Testis (tissue), 3 donors: ENCODE measurements around the gene TNFRSF21. TPM values are rescaled to one million over a fixed set of nuclear protein-coding genes. Genes with fewer than 3 reads are reported as not detected.

Experiments used
- DNase-seq: peaks from one replicate; pipeline ENCODE4 v3.0.0-alpha.2; 2019
- H3K27ac ChIP-seq, 2 donors: fragments of 200-600 bp; sonication (generic); one replicate each; pipeline ENCODE4 v1.5.1; 2019
- H3K27me3 ChIP-seq: fragments of 200-600 bp; sonication (generic); one replicate; pipeline ENCODE4 v1.5.1; 2019
- H3K36me3 ChIP-seq: fragments of 200-600 bp; sonication (generic); one replicate; pipeline ENCODE4 v1.5.1; 2017; ENCODE audit warnings: low read depth; ENCODE audit errors: missing control alignments
- H3K4me1 ChIP-seq: fragments of 200-600 bp; sonication (generic); one replicate; pipeline ENCODE4 v1.5.1; 2019
- H3K4me3 ChIP-seq, 2 donors: fragments of 200-600 bp; sonication (generic); one replicate each; pipeline ENCODE4 v1.5.1; 2017 to 2019
- H3K9me3 ChIP-seq: fragments of 200-600 bp; sonication (generic); one replicate; pipeline ENCODE4 v1.5.1; 2017
- POLR2A ChIP-seq: fragments of 450-650 bp; IDR thresholded peaks from one replicate; pipeline ENCODE4 v1.6.1; 2017; ENCODE audit warnings: antibody characterized with exemption, mild to moderate bottlenecking, moderate library complexity
- WGBS, 2 donors: methylation state at CpG; one replicate each; pipeline ENCODE4 v1.1.5; 2018; 5-methylcytosine and 5-hydroxymethylcytosine counted together
- intact Hi-C: fragments of 100-400 bp; cut with DNase I; formaldehyde crosslinking; loops from one replicate; pipeline ENCODE4 v1.15.1; 2023; ENCODE audit warnings: low total_unique reads
- polyA plus RNA-seq: library from polyadenylated mRNA; stranded (reverse); fragments of 350-450 nt; fragmentation: Illumina TruSeq; extraction: RNeasy Lipid Tissue Mini Kit (QIAGEN cat#74804); gene quantifications from one replicate; pipeline ENCODE4 v1.2.3, GENCODE V29; 2014; ENCODE audit warnings: low read depth, low replicate concordance; ENCODE audit not compliant: insufficient read depth
- total RNA-seq, 2 donors: library from RNA; depleted of rRNA; stranded (reverse); fragments of >200 nt; gene quantifications; one replicate each; pipeline ENCODE4 v1.2.3, GENCODE V29; 2016
- TF ChIP-seq, protein P1 (sequence below), 3 experiments: fragments of 450-650 bp in 2 of 3; fragments of 200-600 bp in 1 of 3; sonication (generic) in 1 of 3; IDR thresholded peaks; one replicate each; pipeline ENCODE4 v1.5.1; 2016 to 2019; ENCODE audit warnings: antibody characterized with exemption in 3 of 3, mild to moderate bottlenecking in 2 of 3, moderate library complexity in 1 of 3

TNFRSF21 gene
- total and polyA plus RNA-seq, 3 donors from 2014 or later, result 11.0 to 19.3 (median 17.1) TPM

GRCh38 chr6:47209632-47210031 is 100.1 kb downstream of the TNFRSF21 start:
- H3K9me3 ChIP-seq, result no peaks in the 10 kb centered on the region
- no peak overlapping the region for H3K27ac ChIP-seq
- no peaks in the 10 kb centered on the region for H3K36me3 ChIP-seq
- TF ChIP-seq POLR2A, result no peak
- TF ChIP-seq, protein P1, sequence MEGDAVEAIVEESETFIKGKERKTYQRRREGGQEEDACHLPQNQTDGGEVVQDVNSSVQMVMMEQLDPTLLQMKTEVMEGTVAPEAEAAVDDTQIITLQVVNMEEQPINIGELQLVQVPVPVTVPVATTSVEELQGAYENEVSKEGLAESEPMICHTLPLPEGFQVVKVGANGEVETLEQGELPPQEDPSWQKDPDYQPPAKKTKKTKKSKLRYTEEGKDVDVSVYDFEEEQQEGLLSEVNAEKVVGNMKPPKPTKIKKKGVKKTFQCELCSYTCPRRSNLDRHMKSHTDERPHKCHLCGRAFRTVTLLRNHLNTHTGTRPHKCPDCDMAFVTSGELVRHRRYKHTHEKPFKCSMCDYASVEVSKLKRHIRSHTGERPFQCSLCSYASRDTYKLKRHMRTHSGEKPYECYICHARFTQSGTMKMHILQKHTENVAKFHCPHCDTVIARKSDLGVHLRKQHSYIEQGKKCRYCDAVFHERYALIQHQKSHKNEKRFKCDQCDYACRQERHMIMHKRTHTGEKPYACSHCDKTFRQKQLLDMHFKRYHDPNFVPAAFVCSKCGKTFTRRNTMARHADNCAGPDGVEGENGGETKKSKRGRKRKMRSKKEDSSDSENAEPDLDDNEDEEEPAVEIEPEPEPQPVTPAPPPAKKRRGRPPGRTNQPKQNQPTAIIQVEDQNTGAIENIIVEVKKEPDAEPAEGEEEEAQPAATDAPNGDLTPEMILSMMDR (IDR thresholded peaks at IDR 0.05), result no peak
- H3K4me3 ChIP-seq, result no peak overlapping the region
- intact Hi-C loops, result no loop called here
- no peak for DNase-seq
- no peaks in the 10 kb centered on the region for H3K27me3 ChIP-seq
- 83% methylated on average over 4 to 6 of the region's 6 CpGs for WGBS, 2 donors
- H3K4me1 ChIP-seq, result no peaks in the 10 kb centered on the region

DNA sequence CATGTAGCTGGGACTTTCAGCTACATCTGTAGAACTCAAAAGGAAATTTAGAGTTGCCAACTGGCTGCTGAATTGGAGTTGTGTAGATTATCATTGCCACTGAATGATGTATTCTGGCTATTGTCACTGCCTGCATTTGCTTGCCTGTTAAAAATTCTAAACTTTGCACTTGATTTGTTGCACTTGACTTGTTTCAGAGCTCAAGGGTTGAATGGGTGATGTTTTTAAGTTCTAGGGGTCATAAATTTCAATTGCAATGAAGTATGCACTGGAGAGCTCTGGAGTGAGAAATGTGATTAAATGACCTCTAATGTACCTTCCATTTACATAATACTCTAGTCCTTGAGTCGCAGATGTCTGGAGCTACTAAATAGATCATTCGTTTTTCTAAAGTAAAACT is 102.4 kb downstream of the TNFRSF21 start:
- H3K27me3 ChIP-seq, result no peaks in the 10 kb centered on the region
- H3K4me1 ChIP-seq, result no peaks in the 10 kb centered on the region
- TF ChIP-seq, protein P1 (IDR thresholded peaks at IDR 0.05), result no peak
- no peak for TF ChIP-seq POLR2A
- H3K9me3 ChIP-seq, result no peaks in the 10 kb centered on the region
- H3K36me3 ChIP-seq, result no peaks in the 10 kb centered on the region
- intact Hi-C loops, result no loop called here
- no peak overlapping the region for H3K27ac ChIP-seq
- DNase-seq, result no peak
- WGBS, 2 donors, result 66 to 69% methylated on average over 2 of the region's 2 CpGs
- no peak overlapping the region for H3K4me3 ChIP-seq

GRCh38 chr6:47206626-47207025 is 103.1 kb downstream of the TNFRSF21 start:
- H3K9me3 ChIP-seq, result no peaks in the 10 kb centered on the region
- DNase-seq, result no peak
- no peaks in the 10 kb centered on the region for H3K27me3 ChIP-seq
- no peaks in the 10 kb centered on the region for H3K36me3 ChIP-seq
- H3K4me3 ChIP-seq, result no peak overlapping the region
- H3K4me1 ChIP-seq, result no peaks in the 10 kb centered on the region
- TF ChIP-seq, protein P1 (IDR thresholded peaks at IDR 0.05), result no peak
- TF ChIP-seq POLR2A, result no peak
- intact Hi-C loops, result no loop called here
- no peak overlapping the region for H3K27ac ChIP-seq

GRCh38 chr6:47203938-47204611 is 105.6 kb downstream of the TNFRSF21 start:
- WGBS, 2 donors, result 70 to 81% methylated on average over 2 of the region's 2 CpGs
- no peak for DNase-seq
- intact Hi-C loops, result no loop called here
- Histone ChIP-seq H3K27ac (no peak overlapping the region), H3K27me3 (no peaks in the 10 kb centered on the region), H3K9me3 (no peaks in the 10 kb centered on the region), H3K36me3 (no peaks in the 10 kb centered on the region), H3K4me1 (no peaks in the 10 kb centered on the region), H3K4me3 (no peak overlapping the region)
- TF ChIP-seq, protein P1 (IDR thresholded peaks at IDR 0.05), result no peak
- TF ChIP-seq POLR2A, result no peak

DNA sequence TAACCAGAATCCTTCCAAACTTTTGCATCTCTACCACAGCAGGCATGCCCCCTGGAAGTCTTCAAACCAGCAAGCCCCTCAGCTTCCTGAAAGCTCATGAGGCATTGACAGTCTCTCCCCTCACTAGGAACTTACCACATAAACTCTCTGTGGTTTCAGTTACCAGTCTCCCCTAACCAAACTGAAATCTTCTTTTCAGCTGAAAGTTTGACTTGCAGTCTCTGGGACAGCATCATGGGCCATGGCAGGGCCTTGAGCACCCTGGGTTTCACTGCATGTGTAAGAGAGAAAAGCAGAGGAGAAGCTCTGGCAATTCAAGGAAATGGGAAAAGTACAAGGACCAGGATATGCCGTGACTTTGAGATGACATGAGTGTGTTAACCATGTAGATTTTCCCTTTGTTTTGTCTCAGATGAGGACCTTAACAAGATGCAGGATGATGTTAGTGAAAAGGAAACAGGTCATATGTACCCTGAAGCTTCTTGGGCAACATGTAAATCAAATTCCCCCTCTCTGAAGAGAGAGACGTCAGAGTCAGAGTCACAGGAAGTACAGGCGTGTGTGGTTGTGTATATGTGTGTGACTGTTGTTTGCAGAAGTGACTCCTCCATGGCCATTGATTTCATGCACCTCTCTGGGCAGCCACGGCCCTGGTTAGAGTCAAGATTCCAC is 106.3 kb downstream of the TNFRSF21 start:
- TF ChIP-seq, protein P1 (IDR thresholded peaks at IDR 0.05), result no peak
- TF ChIP-seq POLR2A, result no peak
- H3K4me1 ChIP-seq, result no peaks in the 10 kb centered on the region
- H3K9me3 ChIP-seq, result no peaks in the 10 kb centered on the region
- intact Hi-C loops, result no loop called here
- no peak for DNase-seq
- H3K4me3 ChIP-seq, result no peak overlapping the region
- no peaks in the 10 kb centered on the region for H3K27me3 ChIP-seq
- no peaks in the 10 kb centered on the region for H3K36me3 ChIP-seq
- H3K27ac ChIP-seq, result no peak overlapping the region
- 84 to 93% methylated on average over 4 of the region's 4 CpGs for WGBS, 2 donors
